ENCODE results near the gene CACNA1C.
A peak's percentile ranks its signal among the peaks of the same experiment; 100 is the strongest.

The CACNA1C gene

DNA sequence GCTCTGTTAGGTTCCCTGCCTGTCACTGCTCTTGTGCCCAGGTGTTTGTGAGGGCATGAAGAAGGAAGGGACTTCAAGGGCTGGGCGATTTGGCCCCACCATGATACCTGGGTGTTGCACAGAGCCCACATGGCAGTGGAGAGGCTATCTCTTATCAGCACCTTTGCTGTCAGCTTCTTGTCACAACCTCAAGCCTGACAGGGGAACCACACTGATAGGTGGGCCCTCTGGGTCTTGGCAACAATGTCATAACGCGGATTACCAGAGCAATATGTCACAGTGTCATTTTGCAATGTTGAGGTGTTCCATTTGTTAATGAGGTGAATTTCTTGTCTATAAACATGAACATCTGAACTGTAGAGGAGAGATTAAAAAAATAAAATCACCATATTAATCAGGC lies 22.9 kb upstream of the CACNA1C start:
- H3K4me3 ChIP-seq (ENCODE audit: low read depth, low read length): no peak overlapping the region
- no peak for DNase-seq (ENCODE audit: low read depth)
- TF ChIP-seq MYC (IDR thresholded peaks at IDR 0.05; ENCODE audit: low read depth, low read length) (no peak), POLR2A (IDR thresholded peaks at IDR 0.05; ENCODE audit: extremely low read depth, insufficient read length) (no peak)
- TF ChIP-seq, protein P1, sequence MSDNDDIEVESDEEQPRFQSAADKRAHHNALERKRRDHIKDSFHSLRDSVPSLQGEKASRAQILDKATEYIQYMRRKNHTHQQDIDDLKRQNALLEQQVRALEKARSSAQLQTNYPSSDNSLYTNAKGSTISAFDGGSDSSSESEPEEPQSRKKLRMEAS (IDR thresholded peaks at IDR 0.05; ENCODE audit: low read depth, low read length): no peak
- TF ChIP-seq, protein P2, sequence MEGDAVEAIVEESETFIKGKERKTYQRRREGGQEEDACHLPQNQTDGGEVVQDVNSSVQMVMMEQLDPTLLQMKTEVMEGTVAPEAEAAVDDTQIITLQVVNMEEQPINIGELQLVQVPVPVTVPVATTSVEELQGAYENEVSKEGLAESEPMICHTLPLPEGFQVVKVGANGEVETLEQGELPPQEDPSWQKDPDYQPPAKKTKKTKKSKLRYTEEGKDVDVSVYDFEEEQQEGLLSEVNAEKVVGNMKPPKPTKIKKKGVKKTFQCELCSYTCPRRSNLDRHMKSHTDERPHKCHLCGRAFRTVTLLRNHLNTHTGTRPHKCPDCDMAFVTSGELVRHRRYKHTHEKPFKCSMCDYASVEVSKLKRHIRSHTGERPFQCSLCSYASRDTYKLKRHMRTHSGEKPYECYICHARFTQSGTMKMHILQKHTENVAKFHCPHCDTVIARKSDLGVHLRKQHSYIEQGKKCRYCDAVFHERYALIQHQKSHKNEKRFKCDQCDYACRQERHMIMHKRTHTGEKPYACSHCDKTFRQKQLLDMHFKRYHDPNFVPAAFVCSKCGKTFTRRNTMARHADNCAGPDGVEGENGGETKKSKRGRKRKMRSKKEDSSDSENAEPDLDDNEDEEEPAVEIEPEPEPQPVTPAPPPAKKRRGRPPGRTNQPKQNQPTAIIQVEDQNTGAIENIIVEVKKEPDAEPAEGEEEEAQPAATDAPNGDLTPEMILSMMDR (IDR thresholded peaks at IDR 0.05; ENCODE audit: low read depth, low read length): no peak

DNA sequence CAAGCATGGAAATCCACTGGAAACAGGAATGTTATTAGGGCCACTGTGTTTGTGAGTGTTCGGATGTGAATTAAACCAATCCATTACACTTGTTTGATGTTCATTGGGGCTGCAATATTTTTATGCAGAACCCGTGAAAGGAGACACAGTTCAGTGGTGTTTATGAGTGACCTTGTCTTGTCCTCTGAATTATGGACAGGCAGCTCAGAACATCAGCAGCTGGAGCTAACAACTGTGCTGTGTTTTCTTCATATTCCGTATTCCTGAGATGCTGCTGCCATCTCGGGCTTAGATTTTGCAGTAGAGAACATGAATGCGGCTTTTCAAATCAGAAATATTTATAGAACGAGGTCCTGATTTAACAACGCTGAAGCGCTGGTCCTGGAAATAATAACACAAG lies 20.3 kb upstream of the CACNA1C start:
- no peak overlapping the region for H3K4me3 ChIP-seq (ENCODE audit: low read depth, low read length)
- TF ChIP-seq, protein P2 (IDR thresholded peaks at IDR 0.05; ENCODE audit: low read depth, low read length): no peak
- TF ChIP-seq, protein P1 (IDR thresholded peaks at IDR 0.05; ENCODE audit: low read depth, low read length): no peak
- no peak for TF ChIP-seq MYC (IDR thresholded peaks at IDR 0.05; ENCODE audit: low read depth, low read length)
- TF ChIP-seq POLR2A (IDR thresholded peaks at IDR 0.05; ENCODE audit: extremely low read depth, insufficient read length): no peak
- DNase-seq (ENCODE audit: low read depth): no peak

DNA sequence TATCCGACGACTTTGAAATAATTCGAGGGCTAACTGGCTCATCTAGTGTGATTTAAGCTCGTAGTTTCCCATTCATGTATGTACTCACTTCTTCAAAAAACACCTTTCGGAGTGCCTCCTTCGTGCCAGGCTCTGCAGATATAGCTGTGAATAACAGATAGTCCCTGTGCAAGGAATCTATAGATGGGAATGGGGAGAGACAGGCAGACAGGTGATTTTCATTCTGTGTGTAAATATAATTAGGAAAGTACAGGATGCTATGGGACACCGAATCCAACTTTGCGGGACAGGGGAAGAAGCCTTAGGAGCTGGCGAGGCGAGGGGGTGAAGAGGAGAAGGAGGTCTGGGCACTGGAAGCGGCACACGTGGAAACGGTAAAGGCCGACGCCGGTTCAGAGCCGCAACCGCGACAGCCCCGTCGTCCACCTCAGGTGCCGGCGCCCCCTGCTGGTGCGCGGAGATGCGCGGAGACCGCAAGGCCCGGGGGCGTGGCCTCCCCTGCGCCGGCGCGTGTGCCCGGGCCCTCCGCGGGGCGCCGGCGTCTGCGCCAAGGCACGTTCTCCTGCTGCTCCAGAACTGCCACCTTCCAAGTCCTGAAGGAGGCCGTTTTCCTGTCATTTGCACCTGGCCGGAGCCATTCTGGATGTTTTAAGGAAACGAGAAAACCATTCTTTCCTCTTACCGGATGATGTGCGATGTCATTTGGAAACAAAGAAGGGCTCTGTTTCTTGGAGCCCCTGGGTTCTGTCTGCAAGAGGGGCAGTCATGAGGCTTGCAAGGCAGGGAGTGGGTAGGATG lies 18.0 kb upstream of the CACNA1C start:
- DNase-seq (ENCODE audit: low read depth): peak; percentile 86
- H3K4me3 ChIP-seq (ENCODE audit: low read depth, low read length): peak overlapping the region; percentile 50

DNA sequence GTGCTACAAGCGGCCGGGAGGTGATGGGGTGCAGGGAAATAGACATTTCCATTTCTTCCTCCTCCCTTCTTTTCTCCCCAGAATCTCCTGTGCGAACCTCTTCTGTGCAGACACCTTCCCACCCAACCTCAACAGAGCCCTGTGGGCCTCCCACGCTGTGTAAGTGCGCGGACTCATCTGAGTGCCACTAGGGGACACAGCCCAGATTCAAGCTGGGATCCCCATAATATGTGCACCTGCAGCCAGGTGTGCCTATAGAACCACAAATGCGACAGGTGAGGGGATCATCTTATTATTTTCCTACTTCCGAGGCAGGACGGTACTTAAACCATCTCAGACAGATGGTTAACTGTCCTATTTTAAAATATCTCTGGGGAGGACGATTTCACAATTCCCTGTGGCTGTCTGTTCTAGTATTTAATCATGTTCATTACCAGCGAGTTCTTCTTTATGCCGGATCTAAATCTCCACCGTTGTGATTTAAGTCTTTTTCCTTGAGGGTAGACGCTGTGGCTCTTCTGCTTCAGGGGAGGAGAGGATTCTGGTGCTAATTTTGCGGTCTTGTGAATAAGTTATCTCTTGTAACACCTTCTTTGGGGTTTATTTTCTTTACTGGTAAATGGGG lies 17.2 kb upstream of the CACNA1C start:
- TF ChIP-seq POLR2A (IDR thresholded peaks at IDR 0.05; ENCODE audit: extremely low read depth, insufficient read length) (no peak), MYC (IDR thresholded peaks at IDR 0.05; ENCODE audit: low read depth, low read length) (no peak; the same call in 1 of the 2 replicates)
- TF ChIP-seq, protein P1 (IDR thresholded peaks at IDR 0.05; ENCODE audit: low read depth, low read length): no peak
- TF ChIP-seq, protein P2 (IDR thresholded peaks at IDR 0.05; ENCODE audit: low read depth, low read length): no peak
- peak; percentile 83 for DNase-seq (ENCODE audit: low read depth)
- peak overlapping the region; percentile 50 for H3K4me3 ChIP-seq (ENCODE audit: low read depth, low read length)

More for the DNA sequence above, 18.0 kb upstream of the CACNA1C start:
- TF ChIP-seq MYC (IDR thresholded peaks at IDR 0.05; ENCODE audit: low read depth, low read length) (peak; percentile 83), POLR2A (IDR thresholded peaks at IDR 0.05; ENCODE audit: extremely low read depth, insufficient read length) (peak; percentile 66)
- TF ChIP-seq, protein P2 (IDR thresholded peaks at IDR 0.05; ENCODE audit: low read depth, low read length): peak; percentile 59
- TF ChIP-seq, protein P1 (IDR thresholded peaks at IDR 0.05; ENCODE audit: low read depth, low read length): peak; percentile 90

DNA sequence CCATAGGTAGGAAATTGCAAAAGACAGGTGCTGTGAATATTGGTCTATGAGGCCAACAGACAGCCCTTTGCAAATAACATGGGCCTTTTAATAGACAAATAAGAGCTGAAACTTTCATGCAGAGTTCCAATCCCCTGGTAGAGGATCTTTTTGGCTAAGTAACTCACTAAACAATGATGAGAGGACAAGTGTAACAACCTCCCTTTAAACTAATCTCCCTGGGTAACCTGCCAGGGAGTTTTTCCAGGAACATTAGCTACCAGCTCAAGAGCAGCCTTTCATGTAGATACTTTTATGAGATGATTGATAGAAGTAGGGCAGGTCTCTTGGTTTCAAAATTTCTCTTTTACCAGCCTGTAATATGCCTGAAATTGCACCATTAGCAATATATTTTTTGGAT lies 13.8 kb upstream of the CACNA1C start:
- H3K4me3 ChIP-seq (ENCODE audit: low read depth, low read length): no peak overlapping the region
- TF ChIP-seq, protein P1 (IDR thresholded peaks at IDR 0.05; ENCODE audit: low read depth, low read length): no peak
- TF ChIP-seq MYC (IDR thresholded peaks at IDR 0.05; ENCODE audit: low read depth, low read length) (no peak), POLR2A (IDR thresholded peaks at IDR 0.05; ENCODE audit: extremely low read depth, insufficient read length) (no peak)
- TF ChIP-seq, protein P2 (IDR thresholded peaks at IDR 0.05; ENCODE audit: low read depth, low read length): no peak
- DNase-seq (ENCODE audit: low read depth): no peak
